Fibroblast of peridontal ligament (primary cell): ENCODE data around the gene SMPD4.
A peak's percentile ranks its signal among the peaks of the same experiment; 100 is the strongest.
"Not testable (repeated sequence)": the region's sequence is repeated elsewhere in the genome, so short reads cannot be mapped to it uniquely, and the experiment has no call there.

ENCODE experiments used
- DNase-seq: peaks from one replicate; pipeline ENCODE4 v3.0.0-alpha.2; 2010; ENCODE audit errors: extremely low read depth

Gene SMPD4

GRCh38 chr2:130181325-130181879, at the start of gene SMPD4:
Gene SMPD4 (minus strand): TSS chr2:130181602. CDS start chr2:130176592, 5,010 bp downstream.
- peak; percentile 93 for DNase-seq

GRCh38 chr2:130230907-130231306, 49.5 kb upstream of the SMPD4 start:
- DNase-seq = not testable (repeated sequence)

GRCh38 chr2:130230376-130230775, 49.0 kb upstream of the SMPD4 start:
- DNase-seq = not testable (repeated sequence)

GRCh38 chr2:130229161-130229510, 47.7 kb upstream of the SMPD4 start:
- DNase-seq = not testable (repeated sequence)

- not testable (repeated sequence) for DNase-seq
These were observed 47.2 kb upstream of the SMPD4 start for GRCh38 chr2:130228467-130229160.

GRCh38 chr2:130228005-130228404, 46.6 kb upstream of the SMPD4 start:
- DNase-seq = not testable (repeated sequence)

GRCh38 chr2:130222523-130222922, 41.1 kb upstream of the SMPD4 start:
- not testable (repeated sequence) for DNase-seq

GRCh38 chr2:130220505-130220904, 39.1 kb upstream of the SMPD4 start:
- not testable (repeated sequence) for DNase-seq

- not testable (repeated sequence) for DNase-seq
These were observed 37.7 kb upstream of the SMPD4 start for GRCh38 chr2:130219147-130219546.

GRCh38 chr2:130207051-130207450, 25.6 kb upstream of the SMPD4 start:
- DNase-seq = not testable (repeated sequence)

- DNase-seq = not testable (repeated sequence)
These were observed 21.7 kb upstream of the SMPD4 start for GRCh38 chr2:130203150-130203549.

- DNase-seq = not testable (repeated sequence)
These were observed 21.1 kb upstream of the SMPD4 start for GRCh38 chr2:130202518-130202917.

- no peak for DNase-seq
These were observed 16.9 kb upstream of the SMPD4 start, which contains the start of gene TUBA3E for GRCh38 chr2:130198343-130198742. Gene TUBA3E (minus strand): TSS chr2:130198439. CDS start chr2:130198360, 79 bp downstream.

- DNase-seq = not testable (repeated sequence)
These were observed 14.7 kb upstream of the SMPD4 start for GRCh38 chr2:130196052-130196451.

GRCh38 chr2:130195089-130195635, 13.8 kb upstream of the SMPD4 start:
- not testable (repeated sequence) for DNase-seq

- DNase-seq = not testable (repeated sequence)
These were observed 12.4 kb upstream of the SMPD4 start for GRCh38 chr2:130193824-130194223.

GRCh38 chr2:130192451-130192850, 11.0 kb upstream of the SMPD4 start:
- not testable (repeated sequence) for DNase-seq

- DNase-seq = not testable (repeated sequence)
These were observed 9.9 kb upstream of the SMPD4 start for GRCh38 chr2:130191319-130191718.

GRCh38 chr2:130190237-130190636, 8.8 kb upstream of the SMPD4 start:
- no peak for DNase-seq

GRCh38 chr2:130188958-130189357, 7.6 kb upstream of the SMPD4 start:
- not testable (repeated sequence) for DNase-seq

- DNase-seq = not testable (repeated sequence)
These were observed 6.7 kb upstream of the SMPD4 start for GRCh38 chr2:130187859-130188792.

GRCh38 chr2:130187268-130187667, 5.9 kb upstream of the SMPD4 start:
- DNase-seq = no peak
